CD14-positive monocyte (primary cell): ENCODE results near the gene SLC6A8. TPM values are rescaled to one million over a fixed set of nuclear protein-coding genes. Genes with fewer than 3 reads are reported as not detected.

ENCODE experiments used
- DNase-seq, 3 donors: peaks; one replicate each; pipeline ENCODE4 v3.0.0-alpha.2; 2011 to 2022
- H2AFZ ChIP-seq: 2 replicates; pipeline ENCODE4 v1.6.0; 2012; ENCODE audit warnings: mild to moderate bottlenecking, low read depth, low read length, inconsistent platforms; ENCODE audit not compliant: insufficient read depth, poor library complexity, severe bottlenecking
- H3K27ac ChIP-seq, 2 donors: 1 replicate in 1 of 2; 2 replicates in 1 of 2; pipeline ENCODE4 v1.5.1; 2012 to 2013; ENCODE audit warnings: low read length in 2 of 2, control low read depth in 1 of 2, inconsistent platforms in 1 of 2, low read depth in 1 of 2, mild to moderate bottlenecking in 1 of 2
- H3K27me3 ChIP-seq, 2 donors: one replicate each; pipeline versions ENCODE4 v1.6.0 to v1.6.1; 2011 to 2013; ENCODE audit warnings: low read length in 2 of 2; ENCODE audit not compliant: control insufficient read depth in 2 of 2, insufficient read depth in 2 of 2
- H3K36me3 ChIP-seq, 2 donors: replicated peaks in 1 of 2; 1 replicate in 1 of 2; 2 replicates in 1 of 2; pipeline versions ENCODE4 v1.5.1 to v1.6.1; 2012 to 2013; ENCODE audit warnings: low read length in 2 of 2, control low read depth in 1 of 2, inconsistent platforms in 1 of 2, mild to moderate bottlenecking in 1 of 2; ENCODE audit not compliant: insufficient read depth in 2 of 2, control insufficient read depth in 1 of 2
- H3K4me1 ChIP-seq, 2 donors: 1 replicate in 1 of 2; 2 replicates in 1 of 2; pipeline versions ENCODE4 v1.5.1 to v1.6.1; 2012 to 2013; ENCODE audit warnings: low read length in 2 of 2, control low read depth in 1 of 2, inconsistent platforms in 1 of 2, mild to moderate bottlenecking in 1 of 2, moderate library complexity in 1 of 2; ENCODE audit not compliant: insufficient read depth in 2 of 2, control insufficient read depth in 1 of 2
- H3K4me2 ChIP-seq: replicated peaks from 2 replicates; pipeline ENCODE3; 2012; ENCODE audit warnings: low read length, moderate library complexity, mild to moderate bottlenecking; ENCODE audit not compliant: poor library complexity, severe bottlenecking; ENCODE audit errors: extremely low read depth
- H3K4me3 ChIP-seq, 3 experiments: fragments of 200-600 bp in 1 of 3; sonication (generic) in 1 of 3; replicated peaks in 1 of 3; 1 replicate in 2 of 3; 2 replicates in 1 of 3; pipeline ENCODE4 v1.5.1; 2011 to 2013; ENCODE audit warnings: low read length in 3 of 3, mild to moderate bottlenecking in 3 of 3, control low read depth in 2 of 3, low read depth in 2 of 3, inconsistent platforms in 1 of 3, moderate library complexity in 1 of 3
- H3K79me2 ChIP-seq: 2 replicates; pipeline ENCODE4 v1.6.0; 2012; ENCODE audit warnings: mild to moderate bottlenecking, control low read depth, inconsistent platforms, low read length, moderate library complexity; ENCODE audit not compliant: insufficient read depth
- H3K9ac ChIP-seq: 2 replicates; pipeline ENCODE4 v1.6.0; 2017; ENCODE audit warnings: low read length, mild to moderate bottlenecking; ENCODE audit not compliant: insufficient read depth, poor library complexity, severe bottlenecking
- H3K9me3 ChIP-seq, 2 donors: replicated peaks in 1 of 2; 1 replicate in 1 of 2; 2 replicates in 1 of 2; pipeline versions ENCODE4 v1.5.1 to v1.6.1; 2012 to 2013; ENCODE audit warnings: low read length in 2 of 2, control low read depth in 1 of 2; ENCODE audit not compliant: control insufficient read depth in 1 of 2, insufficient read depth in 1 of 2
- H4K20me1 ChIP-seq: 2 replicates; pipeline ENCODE4 v1.6.0; 2012; ENCODE audit warnings: mild to moderate bottlenecking, low read length, control low read depth, moderate library complexity; ENCODE audit not compliant: insufficient read depth
- H3K27ac Mint-ChIP-seq, 7 donors: one replicate each; pipeline ENCODE4 v1.8.0; 2020; ENCODE audit warnings: mild to moderate bottlenecking in 7 of 7, mixed read lengths in 7 of 7, moderate library complexity in 6 of 7, inconsistent platforms in 2 of 7
- H3K27me3 Mint-ChIP-seq, 3 donors: one replicate each; pipeline ENCODE4 v1.8.0; 2021 to 2022; ENCODE audit warnings: low read depth in 3 of 3, mild to moderate bottlenecking in 3 of 3, mixed read lengths in 3 of 3, moderate library complexity in 3 of 3, inconsistent platforms in 1 of 3
- H3K36me3 Mint-ChIP-seq, 2 donors: one replicate each; pipeline ENCODE4 v1.8.0; 2020; ENCODE audit warnings: mixed read lengths in 2 of 2, inconsistent platforms in 1 of 2, mild to moderate bottlenecking in 1 of 2
- H3K4me1 Mint-ChIP-seq: one replicate; pipeline ENCODE4 v1.8.0; 2020; ENCODE audit warnings: mild to moderate bottlenecking, mixed read lengths
- H3K4me3 Mint-ChIP-seq, 2 donors: one replicate each; pipeline ENCODE4 v1.8.0; 2020; ENCODE audit warnings: mild to moderate bottlenecking in 2 of 2, mixed read lengths in 2 of 2, moderate library complexity in 1 of 2
- H3K9me3 Mint-ChIP-seq, 7 donors: one replicate each; pipeline ENCODE4 v1.8.0; 2020 to 2022; ENCODE audit warnings: mixed read lengths in 7 of 7, mild to moderate bottlenecking in 6 of 7, moderate library complexity in 6 of 7, inconsistent platforms in 2 of 7
- WGBS: methylation state at CpG from one replicate; pipeline ENCODE4 v1.1.5; 2013; ENCODE audit warnings: missing lambda C conversion rate; ENCODE audit not compliant: insufficient coverage; 5-methylcytosine and 5-hydroxymethylcytosine counted together
- intact Hi-C, 2 donors: fragments of 100-400 bp; cut with micrococcal nuclease; formaldehyde crosslinking; loops; one replicate each; pipeline versions ENCODE4 v1.15.0 to v1.15.1; 2023
- polyA plus RNA-seq, 3 donors: library from polyadenylated mRNA; depleted of rRNA in 1 of 3; unstranded in 2 of 3; stranded (reverse) in 1 of 3; fragments of 300-500 nt in 2 of 3; fragments of >200 nt in 1 of 3; fragmentation: Illumina TruSeq in 2 of 3; gene quantifications; 1 replicate in 2 of 3; 2 replicates in 1 of 3; pipeline ENCODE4 v1.2.3, GENCODE V29; 2012 to 2021
- TF ChIP-seq, protein P1 (sequence below): fragments of 200-600 bp; IDR thresholded peaks from one replicate; pipeline ENCODE4 v1.8.0; 2022; ENCODE audit warnings: antibody characterized with exemption, mild to moderate bottlenecking

SLC6A8 gene
- polyA plus RNA-seq, 3 donors = 0.23 to 5.6 (median 0.85) TPM

DNA sequence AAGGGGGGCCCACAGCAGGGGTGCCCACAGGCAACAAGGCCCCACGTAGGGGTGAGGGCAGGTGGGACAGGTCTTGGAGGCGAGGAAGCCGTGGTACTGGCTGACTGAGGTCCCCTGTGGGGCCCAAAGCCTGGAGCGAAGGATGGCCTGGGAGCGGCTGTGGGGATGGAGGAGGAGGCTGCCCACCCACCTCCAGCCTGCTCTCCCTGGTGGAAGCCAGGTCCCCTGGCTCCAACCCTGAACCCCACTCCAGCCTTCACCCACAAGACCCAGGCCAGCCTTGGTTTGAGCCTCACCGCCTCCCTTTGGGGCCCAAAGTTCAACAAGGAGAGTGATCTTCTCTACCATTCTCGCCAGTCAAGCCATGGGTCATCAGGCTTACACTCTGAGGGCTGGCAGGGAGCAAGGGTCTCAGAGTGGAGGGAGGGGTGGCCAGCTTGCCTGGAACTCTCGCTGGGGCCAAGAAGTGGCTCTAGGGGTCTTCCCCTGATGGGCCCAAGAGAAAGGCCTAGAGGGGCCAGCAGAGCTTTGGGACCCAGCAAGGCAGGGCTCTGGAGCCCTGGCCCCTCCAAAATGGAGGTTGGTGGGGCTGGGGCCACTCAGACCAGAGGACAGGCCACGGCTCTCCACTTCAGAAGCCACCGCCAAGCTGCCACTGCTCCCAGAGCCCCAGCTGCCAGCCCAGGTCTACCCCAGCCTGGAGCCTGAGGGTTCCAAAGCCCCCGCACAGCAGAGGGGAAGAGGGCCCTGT is 19.1 kb upstream of the SLC6A8 start:
- TF ChIP-seq, protein P1, sequence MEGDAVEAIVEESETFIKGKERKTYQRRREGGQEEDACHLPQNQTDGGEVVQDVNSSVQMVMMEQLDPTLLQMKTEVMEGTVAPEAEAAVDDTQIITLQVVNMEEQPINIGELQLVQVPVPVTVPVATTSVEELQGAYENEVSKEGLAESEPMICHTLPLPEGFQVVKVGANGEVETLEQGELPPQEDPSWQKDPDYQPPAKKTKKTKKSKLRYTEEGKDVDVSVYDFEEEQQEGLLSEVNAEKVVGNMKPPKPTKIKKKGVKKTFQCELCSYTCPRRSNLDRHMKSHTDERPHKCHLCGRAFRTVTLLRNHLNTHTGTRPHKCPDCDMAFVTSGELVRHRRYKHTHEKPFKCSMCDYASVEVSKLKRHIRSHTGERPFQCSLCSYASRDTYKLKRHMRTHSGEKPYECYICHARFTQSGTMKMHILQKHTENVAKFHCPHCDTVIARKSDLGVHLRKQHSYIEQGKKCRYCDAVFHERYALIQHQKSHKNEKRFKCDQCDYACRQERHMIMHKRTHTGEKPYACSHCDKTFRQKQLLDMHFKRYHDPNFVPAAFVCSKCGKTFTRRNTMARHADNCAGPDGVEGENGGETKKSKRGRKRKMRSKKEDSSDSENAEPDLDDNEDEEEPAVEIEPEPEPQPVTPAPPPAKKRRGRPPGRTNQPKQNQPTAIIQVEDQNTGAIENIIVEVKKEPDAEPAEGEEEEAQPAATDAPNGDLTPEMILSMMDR = no peak
- Mint-ChIP-seq H3K27ac (no peak overlapping the region), H3K9me3 (peaks cover 0 to 21% (median 6%) of the 10 kb centered on the region in 7 donors), H3K27me3 (peaks cover 13 to 43% (median 39%) of the 10 kb centered on the region in 3 donors), H3K4me1 (peaks cover 5% of the 10 kb centered on the region), H3K36me3 (no peaks in the 10 kb centered on the region), H3K4me3 (no peak overlapping the region)
- no peak overlapping the region for H3K9ac ChIP-seq
- H3K27ac ChIP-seq = no peak overlapping the region
- H3K36me3 ChIP-seq = no peaks in the 10 kb centered on the region
- peaks cover 0 to 16% of the 10 kb centered on the region in 2 donors for H3K27me3 ChIP-seq
- H2AFZ ChIP-seq = no peak overlapping the region
- H3K79me2 ChIP-seq = no peaks in the 10 kb centered on the region
- WGBS = 100% methylated on average over 2 of the region's 11 CpGs
- no peaks in the 10 kb centered on the region for H3K4me1 ChIP-seq
- DNase-seq = no peak
- H3K4me3 ChIP-seq = no peak overlapping the region
- H3K4me2 ChIP-seq = no peak overlapping the region
- H4K20me1 ChIP-seq = no peaks in the 10 kb centered on the region
- intact Hi-C loops = loop anchor here (5.0 to 10.0 kb wide), 4 partner anchors 116 to 724 kb away; no protein-coding TSS in a partner anchor
- no peaks in the 10 kb centered on the region for H3K9me3 ChIP-seq

DNA sequence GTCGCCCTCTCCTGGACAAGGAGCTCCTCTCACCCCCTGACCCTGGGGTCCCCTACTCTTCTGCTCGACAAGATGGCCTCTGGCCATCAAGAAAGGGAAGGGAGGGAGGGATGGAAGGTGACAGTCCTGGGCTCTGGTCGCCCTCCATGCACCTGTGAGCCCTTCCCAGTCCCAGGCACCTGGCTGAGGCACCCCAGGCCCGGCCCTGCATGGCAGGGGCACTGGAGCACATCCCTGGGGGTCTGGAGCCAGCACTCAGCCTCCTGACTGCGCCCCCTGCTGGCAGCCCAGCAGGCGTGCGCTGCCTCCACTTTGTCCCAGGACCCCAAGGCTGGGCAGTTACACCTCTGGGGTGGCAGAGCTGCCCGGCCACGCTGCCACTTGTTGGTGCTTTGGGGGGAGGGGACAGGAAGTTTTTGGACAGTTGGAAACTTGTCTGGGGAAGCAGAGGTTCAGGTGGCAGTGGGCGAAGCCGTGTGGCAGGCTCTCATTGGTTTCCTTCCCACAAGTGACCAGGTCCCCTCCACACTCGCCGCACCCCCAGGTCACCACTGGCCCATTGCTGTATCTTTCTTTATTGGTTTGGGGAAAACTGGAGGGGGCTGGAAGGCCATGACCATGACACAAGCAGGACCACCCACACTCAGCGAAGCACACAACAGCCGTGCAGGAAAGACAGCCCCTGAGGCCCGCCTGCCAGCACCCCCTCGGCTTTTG is 18.4 kb upstream of the SLC6A8 start:
- Histone ChIP-seq H3K27me3 (peaks cover 0 to 21% of the 10 kb centered on the region in 2 donors), H3K4me2 (no peak overlapping the region), H3K4me3 (no peak overlapping the region), H3K79me2 (no peaks in the 10 kb centered on the region), H2AFZ (no peak overlapping the region), H3K36me3 (no peaks in the 10 kb centered on the region), H3K4me1 (no peaks in the 10 kb centered on the region), H3K9ac (no peak overlapping the region), H3K27ac (no peak overlapping the region), H3K9me3 (no peaks in the 10 kb centered on the region), H4K20me1 (no peaks in the 10 kb centered on the region)
- TF ChIP-seq, protein P1 = peak; percentile 87
- DNase-seq = peak; percentile 18 to 34 (median 28)
- H3K27me3 Mint-ChIP-seq = peaks cover 18 to 48% (median 40%) of the 10 kb centered on the region in 3 donors
- H3K9me3 Mint-ChIP-seq = peaks cover 0 to 21% (median 6%) of the 10 kb centered on the region in 7 donors
- no peak overlapping the region for H3K27ac Mint-ChIP-seq
- 31% methylated on average over 3 of the region's 17 CpGs for WGBS
- intact Hi-C loops = loop anchor here (5.0 to 10.0 kb wide), 4 partner anchors 117 to 725 kb away; no protein-coding TSS in a partner anchor
- H3K4me1 Mint-ChIP-seq = peaks cover 5% of the 10 kb centered on the region
- H3K4me3 Mint-ChIP-seq = no peak overlapping the region
- H3K36me3 Mint-ChIP-seq = no peaks in the 10 kb centered on the region
